GM19372 (cell line): ENCODE results near the gene TTC13.

Experiments used
- ATAC-seq: cut with Tn5 transposase; IDR thresholded peaks from one replicate; pipeline ENCODE4 v1.9.1; 2021; ENCODE audit warnings: mild to moderate bottlenecking, low read depth, moderate library complexity; ENCODE audit not compliant: unreplicated experiment

The TTC13 gene

DNA sequence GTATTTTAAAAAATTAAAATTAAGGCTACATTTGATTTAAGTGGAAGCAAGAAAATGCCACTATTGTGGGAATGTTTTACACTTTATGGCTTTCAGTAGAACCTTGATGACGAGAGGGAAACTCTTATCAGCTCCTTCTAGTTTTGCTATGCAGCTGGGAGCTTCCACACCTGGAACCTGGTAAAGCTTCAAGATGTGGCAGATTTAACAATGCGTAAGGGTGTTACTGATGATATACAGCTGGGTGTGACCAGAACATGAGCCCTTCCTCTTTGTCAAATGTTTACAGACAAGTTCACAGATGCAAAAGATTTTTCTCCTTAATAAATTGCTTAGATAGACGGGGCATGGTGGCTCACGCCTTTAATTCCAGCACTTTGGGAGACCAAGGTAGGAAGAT lies 20.3 kb downstream of the TTC13 start:
- ATAC-seq: no peak

DNA sequence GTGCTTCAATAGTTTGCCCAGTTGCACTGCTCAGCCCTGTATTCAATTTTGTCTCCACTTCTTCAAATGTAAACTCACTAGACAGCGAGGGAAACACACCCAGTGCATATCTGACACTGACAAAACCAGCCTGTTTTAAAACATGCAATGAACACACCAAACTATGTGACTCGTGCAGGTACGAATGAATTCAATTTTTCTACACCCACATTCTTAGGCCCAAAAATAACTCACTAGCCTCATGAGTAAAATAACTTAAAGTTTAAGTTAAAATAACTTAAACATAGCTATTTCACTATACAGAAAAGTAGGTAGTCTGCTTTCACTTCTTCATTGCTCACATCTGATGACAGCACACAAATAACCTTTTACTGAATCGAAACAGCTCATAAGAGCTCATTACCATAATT lies 21.1 kb downstream of the TTC13 start:
- peak; percentile 95 for ATAC-seq

- no peak for ATAC-seq
Measured at GRCh38 chr1:230950404-230950803, 28.3 kb downstream of the TTC13 start.

- no peak for ATAC-seq
Measured at GRCh38 chr1:230948903-230949302, 29.8 kb downstream of the TTC13 start.

- ATAC-seq: no peak
Measured at GRCh38 chr1:230948301-230948700, 30.4 kb downstream of the TTC13 start.

- no peak for ATAC-seq
Measured at GRCh38 chr1:230943048-230943593, 35.5 kb downstream of the TTC13 start.

DNA sequence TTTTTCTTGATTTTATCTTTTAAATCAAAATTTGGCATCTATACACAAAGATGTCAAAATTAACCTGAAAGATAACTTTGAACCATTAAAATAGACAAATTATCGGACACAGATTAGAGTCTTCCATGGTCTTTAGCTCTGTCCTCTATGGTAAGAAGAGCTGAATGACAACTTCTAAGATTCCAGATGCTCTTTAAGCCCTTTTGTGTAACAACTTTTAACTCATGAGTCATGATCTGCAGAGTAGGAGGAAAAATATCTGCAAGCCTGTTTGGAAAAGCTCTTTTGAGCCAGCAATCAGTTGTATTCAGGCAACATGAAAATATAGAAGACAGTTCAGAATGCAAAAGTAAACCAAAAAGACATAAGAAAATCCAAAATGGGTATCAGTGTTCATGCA lies 37.8 kb downstream of the TTC13 start:
- no peak for ATAC-seq

DNA sequence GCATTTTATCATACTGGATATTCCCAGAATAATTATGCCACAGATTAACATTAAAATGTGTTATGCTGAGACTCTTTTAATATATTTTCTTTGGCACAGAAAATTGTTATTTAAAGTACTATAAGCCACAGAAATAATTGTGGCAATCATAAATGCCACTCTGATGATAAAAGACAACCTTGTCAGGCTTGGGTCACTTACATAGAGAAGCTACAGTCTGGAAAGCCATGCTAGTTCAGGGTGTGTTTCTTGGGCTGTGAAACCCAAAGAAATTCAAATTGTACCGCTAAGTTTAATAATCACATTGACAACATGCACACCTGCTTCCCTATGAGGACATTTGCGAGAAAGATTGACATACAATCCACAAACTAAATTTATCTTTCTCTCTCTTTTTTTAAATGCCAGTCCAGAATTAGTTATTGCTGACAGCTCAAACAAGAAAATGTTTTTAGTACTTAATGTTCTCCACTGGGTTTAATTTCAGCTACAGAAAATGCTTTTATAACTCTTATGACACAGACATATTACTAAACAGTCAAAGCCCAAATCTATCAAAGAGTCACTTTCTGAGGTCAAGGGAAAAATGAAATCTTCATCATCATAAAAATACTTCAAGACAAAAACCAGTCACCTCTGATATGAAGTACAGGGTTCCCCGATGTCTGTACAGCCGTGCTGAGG lies 38.7 kb downstream of the TTC13 start:
- ATAC-seq: no peak

GRCh38 chr1:230938924-230939368 lies 39.7 kb downstream of the TTC13 start:
- ATAC-seq: no peak

- ATAC-seq: no peak
Measured at GRCh38 chr1:230937371-230937770, 41.3 kb downstream of the TTC13 start.

DNA sequence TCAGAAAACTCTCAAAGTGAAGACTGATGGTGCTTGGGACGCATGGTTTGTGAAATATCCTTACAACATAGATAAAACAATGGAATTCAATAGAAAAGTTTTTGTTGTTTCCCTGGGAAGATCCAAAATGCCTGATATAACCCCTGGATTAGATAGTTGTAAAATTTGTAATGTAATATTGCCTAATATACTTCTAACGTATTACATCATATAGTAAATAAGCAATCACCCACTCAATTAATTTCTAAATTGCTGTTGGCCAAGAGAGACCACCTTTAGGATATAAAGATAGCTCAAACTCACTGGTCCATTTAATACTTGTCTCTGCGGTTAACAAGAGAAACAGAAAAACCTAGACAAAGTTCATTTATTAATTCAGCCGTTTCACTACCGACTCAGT lies 42.2 kb downstream of the TTC13 start:
- ATAC-seq: no peak

DNA sequence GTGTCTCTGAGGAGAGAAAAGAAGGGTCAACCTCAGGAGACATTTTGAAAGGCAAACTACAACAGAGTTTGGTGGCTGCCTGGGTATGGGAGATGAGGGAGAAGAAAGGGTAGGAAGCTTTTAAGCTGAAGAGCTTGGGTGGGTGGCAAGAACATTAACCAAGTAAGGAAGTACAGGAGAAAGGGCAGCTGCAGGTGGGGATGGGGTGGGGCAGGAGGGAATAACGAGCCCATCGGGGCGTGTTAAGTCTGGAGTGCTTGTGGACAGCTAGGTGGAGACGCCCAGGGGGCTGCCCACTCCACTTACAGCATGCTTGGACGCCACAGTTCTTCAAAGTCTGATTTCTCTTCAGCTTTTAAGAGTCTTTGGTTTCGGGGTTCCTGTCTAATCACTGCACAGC lies 42.8 kb downstream of the TTC13 start:
- no peak for ATAC-seq

DNA sequence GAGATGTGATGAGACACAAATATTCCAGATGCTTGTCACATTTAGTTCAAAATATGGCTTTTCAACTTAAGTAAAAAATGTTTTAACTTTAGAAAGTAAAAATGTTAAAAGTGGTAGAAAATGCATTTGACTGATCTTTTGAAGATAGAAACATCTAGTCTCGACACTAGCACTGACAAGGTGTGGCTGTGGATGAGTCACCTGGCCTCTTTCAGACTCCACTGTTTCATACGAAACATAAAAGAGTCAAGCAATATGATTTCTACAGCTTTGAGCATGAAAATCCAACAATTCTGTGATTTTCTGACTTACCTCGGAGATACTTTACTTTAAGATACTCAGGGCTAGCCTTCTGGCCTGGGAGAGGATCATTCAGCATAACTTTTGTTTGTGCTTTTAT lies 47.7 kb downstream of the TTC13 start:
- no peak for ATAC-seq

DNA sequence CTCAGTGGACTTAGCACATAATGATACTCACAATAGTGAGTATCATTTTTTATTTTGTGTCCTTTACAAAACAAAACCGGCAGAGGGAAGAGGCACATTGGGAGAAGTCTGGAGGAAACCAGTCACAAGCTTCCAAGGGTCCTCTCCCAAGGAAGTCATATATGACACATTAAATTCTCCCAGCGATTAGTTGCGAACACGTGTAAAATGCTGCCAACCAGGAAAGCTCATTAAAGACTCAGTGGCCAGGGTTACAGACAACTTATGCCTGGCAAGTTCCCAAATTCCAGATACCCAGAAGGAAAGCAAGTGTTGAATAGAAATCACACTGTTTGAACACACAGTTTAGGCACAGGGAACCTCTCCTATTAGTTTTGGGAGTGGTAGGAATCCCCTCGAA lies 52.5 kb downstream of the TTC13 start:
- ATAC-seq: no peak

DNA sequence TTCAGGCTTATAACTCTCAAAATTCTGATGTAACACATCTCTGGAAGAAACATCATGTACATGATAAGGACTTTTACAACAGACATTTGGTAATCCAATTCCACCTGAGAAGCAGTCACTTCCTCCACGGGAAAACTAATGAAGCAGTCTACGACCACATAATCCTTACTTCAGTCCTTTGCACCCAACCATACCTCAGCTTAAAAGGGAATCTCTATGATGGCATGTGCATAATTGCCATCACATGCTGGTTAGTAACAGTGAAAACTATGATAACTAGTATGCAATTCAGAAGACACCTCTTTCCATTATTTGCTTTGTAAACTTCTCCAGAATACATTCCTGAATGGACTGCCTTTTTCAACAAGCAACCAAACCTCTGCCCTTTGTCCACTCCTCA lies 53.1 kb downstream of the TTC13 start:
- ATAC-seq: no peak

GRCh38 chr1:230923176-230923575 lies 55.5 kb downstream of the TTC13 start:
- ATAC-seq: no peak

GRCh38 chr1:230922620-230923019 lies 56.0 kb downstream of the TTC13 start:
- ATAC-seq: no peak

DNA sequence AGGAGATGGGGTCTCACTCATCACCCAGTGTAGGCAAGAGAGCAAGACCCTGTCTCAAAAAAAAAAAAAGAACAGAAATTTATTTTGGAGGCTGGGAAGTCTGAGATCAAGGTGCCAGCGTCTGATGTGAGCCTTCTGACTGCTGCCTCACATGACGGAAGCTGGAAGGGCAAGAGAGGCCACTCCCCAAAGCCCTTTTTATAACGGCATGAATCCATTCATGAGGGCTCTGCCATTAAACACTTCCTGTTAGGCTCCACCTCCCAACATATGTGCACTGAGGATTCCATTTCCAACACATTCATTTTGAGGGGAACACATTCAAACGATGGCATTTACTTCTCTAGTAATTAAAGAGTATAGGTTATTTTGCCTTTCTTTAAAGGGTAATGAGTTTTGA lies 59.5 kb downstream of the TTC13 start:
- no peak for ATAC-seq

- no peak for ATAC-seq
Measured at GRCh38 chr1:230917284-230918135, 61.2 kb downstream of the TTC13 start.

- ATAC-seq: no peak
Measured at GRCh38 chr1:230916587-230917283, 61.9 kb downstream of the TTC13 start.

DNA sequence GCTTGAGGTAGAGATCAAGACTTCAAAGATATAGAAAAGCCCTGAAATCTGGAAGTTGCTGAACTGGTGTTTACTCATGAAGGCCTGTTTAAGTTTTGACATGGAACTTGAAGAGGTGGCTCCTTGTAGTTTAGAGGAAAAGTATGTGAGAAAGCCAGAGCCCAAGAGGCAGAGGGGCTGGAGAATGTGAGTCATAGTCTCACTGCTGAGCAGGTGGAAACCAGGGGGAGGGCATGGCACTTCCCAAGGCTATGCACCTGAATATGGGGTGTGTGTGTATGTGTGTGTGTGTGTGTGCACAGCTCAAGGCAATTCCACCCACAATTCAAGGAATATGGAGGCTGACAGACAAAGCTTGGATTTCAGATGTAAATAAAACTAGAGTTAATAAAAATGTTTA lies 63.6 kb downstream of the TTC13 start:
- ATAC-seq: no peak
